GM23338 (cell line): ENCODE data around the gene PPP1R12C. TPM values are rescaled to one million over a fixed set of nuclear protein-coding genes. Genes with fewer than 3 reads are reported as not detected.

Source experiments
- ATAC-seq: fragments of 200-7000 bp; cut with Tn5 transposase; 3 replicates; pipeline ENCODE4 v1.9.1; 2020
- DNase-seq: peaks from one replicate; pipeline ENCODE4 v3.0.0-alpha.2; 2015; ENCODE audit warnings: low spot score
- H2AFZ ChIP-seq: fragments of 200-600 bp; sonication (generic); 2 replicates; pipeline ENCODE4 v1.8.0; 2016; ENCODE audit warnings: antibody characterized with exemption, mild to moderate bottlenecking, moderate library complexity
- H3F3A ChIP-seq: fragments of 200-600 bp; sonication (generic); replicated peaks from 2 replicates; pipeline ENCODE4 v1.8.0; 2017; ENCODE audit warnings: antibody characterized with exemption, mixed run types, low read depth
- H3K27ac ChIP-seq: fragments of 200-600 bp; sonication (generic); 2 replicates; pipeline ENCODE4 v1.6.1; 2016; ENCODE audit warnings: low read depth
- H3K27me3 ChIP-seq: fragments of 200-600 bp; sonication (generic); 2 replicates; pipeline ENCODE4 v1.8.0; 2016; ENCODE audit warnings: mild to moderate bottlenecking, mixed run types, moderate library complexity; ENCODE audit not compliant: insufficient read depth
- H3K36me3 ChIP-seq: fragments of 200-600 bp; sonication (generic); 2 replicates; pipeline ENCODE4 v1.8.0; 2016; ENCODE audit warnings: mild to moderate bottlenecking; ENCODE audit not compliant: insufficient read depth
- H3K4me1 ChIP-seq: fragments of 200-600 bp; sonication (generic); 2 replicates; pipeline ENCODE4 v1.8.0; 2016; ENCODE audit warnings: mild to moderate bottlenecking, moderate library complexity; ENCODE audit not compliant: insufficient read depth
- H3K4me2 ChIP-seq: fragments of 200-600 bp; sonication (generic); 2 replicates; pipeline ENCODE4 v1.7.1; 2017; ENCODE audit warnings: mixed run types
- H3K4me3 ChIP-seq: fragments of 200-600 bp; sonication (generic); 2 replicates; pipeline ENCODE4 v1.6.1; 2016; ENCODE audit warnings: mixed run types
- H3K79me2 ChIP-seq: fragments of 200-600 bp; sonication (generic); replicated peaks from 2 replicates; pipeline ENCODE4 v1.8.0; 2017; ENCODE audit warnings: mild to moderate bottlenecking; ENCODE audit not compliant: insufficient read depth
- H3K9me2 ChIP-seq: fragments of 200-600 bp; sonication (generic); 2 replicates; pipeline ENCODE4 v1.8.0; 2017; ENCODE audit not compliant: insufficient read depth
- H4K20me1 ChIP-seq: fragments of 200-600 bp; sonication (generic); replicated peaks from 2 replicates; pipeline ENCODE4 v1.8.0; 2017; ENCODE audit warnings: mild to moderate bottlenecking; ENCODE audit not compliant: insufficient read depth
- H3K27ac Mint-ChIP-seq: 2 replicates; pipeline ENCODE4 v1.8.0; 2020; ENCODE audit warnings: inconsistent platforms, mild to moderate bottlenecking, moderate library complexity, mixed read lengths
- H3K27me3 Mint-ChIP-seq: 3 replicates; pipeline ENCODE4 v1.8.0; 2022; ENCODE audit warnings: low read depth, mild to moderate bottlenecking, moderate library complexity, mixed read lengths, inconsistent platforms; ENCODE audit not compliant: insufficient read depth, poor library complexity
- H3K36me3 Mint-ChIP-seq: 3 replicates; pipeline ENCODE4 v1.8.0; 2021; ENCODE audit warnings: low read depth, mild to moderate bottlenecking, inconsistent platforms, moderate library complexity, mixed read lengths
- H3K4me1 Mint-ChIP-seq: 3 replicates; pipeline ENCODE4 v1.8.0; 2020; ENCODE audit warnings: mild to moderate bottlenecking, inconsistent platforms, mixed read lengths
- H3K4me3 Mint-ChIP-seq: 3 replicates; pipeline ENCODE4 v1.8.0; 2021; ENCODE audit warnings: moderate library complexity, mild to moderate bottlenecking, inconsistent platforms, mixed read lengths
- H3K9me3 Mint-ChIP-seq: 3 replicates; pipeline ENCODE4 v1.8.0; 2020; ENCODE audit warnings: moderate library complexity, mild to moderate bottlenecking, inconsistent platforms, mixed read lengths
- CREB1 ChIP-seq: fragments of 250-450 bp; sonication (Bioruptor Pico); IDR thresholded peaks from 2 replicates; pipeline ENCODE4 v1.5.0; 2020; ENCODE audit warnings: low read depth, mild to moderate bottlenecking, moderate library complexity
- CTCF ChIP-seq, 2 experiments: fragments of 200-600 bp in 1 of 2; sonication (generic) in 1 of 2; conservative IDR thresholded peaks; 2 replicates each; pipeline versions ENCODE4 v1.5.1 to v1.6.1; 2016 to 2017; ENCODE audit warnings: antibody characterized with exemption in 2 of 2, low read depth in 2 of 2, mild to moderate bottlenecking in 2 of 2, moderate library complexity in 1 of 2
- ETS1 ChIP-seq: IDR thresholded peaks from 2 replicates; pipeline ENCODE4 v1.6.1; 2016; ENCODE audit warnings: antibody characterized with exemption
- JUNB ChIP-seq: IDR thresholded peaks from one replicate; pipeline ENCODE4 v1.6.1; 2016; ENCODE audit warnings: antibody characterized with exemption; ENCODE audit not compliant: unreplicated experiment
- NANOG ChIP-seq: IDR thresholded peaks from 2 replicates; pipeline ENCODE4 v1.6.1; 2016; ENCODE audit warnings: antibody characterized with exemption, borderline replicate concordance
- POLR2AphosphoS5 ChIP-seq: IDR thresholded peaks from 2 replicates; pipeline ENCODE4 v1.6.1; 2016; ENCODE audit warnings: antibody characterized with exemption, low read depth
- REST ChIP-seq: IDR thresholded peaks from one replicate; pipeline ENCODE4 v1.6.1; 2018; ENCODE audit warnings: antibody characterized with exemption; ENCODE audit not compliant: unreplicated experiment
- STAT1 ChIP-seq: IDR thresholded peaks from one replicate; pipeline ENCODE4 v1.6.1; 2016; ENCODE audit warnings: antibody characterized with exemption; ENCODE audit not compliant: unreplicated experiment
- ZNF331 ChIP-seq: fragments of 250-450 bp; sonication (Bioruptor Pico); IDR thresholded peaks from 2 replicates; pipeline ENCODE4 v1.5.0; 2020; ENCODE audit warnings: low read depth, mild to moderate bottlenecking, moderate library complexity
- ZNF462 ChIP-seq: fragments of 250-450 bp; sonication (Bioruptor Pico); IDR thresholded peaks from 2 replicates; pipeline ENCODE4 v1.5.0; 2020; ENCODE audit warnings: mild to moderate bottlenecking, moderate library complexity
- polyA plus RNA-seq: library from polyadenylated mRNA; unstranded; fragments of >200 nt; fragmentation: Nextera tagmentation; extraction: Ambion mirVana; gene quantifications from 2 replicates; pipeline ENCODE4 v1.2.1, GENCODE V29; 2016
- total RNA-seq: library from RNA; depleted of rRNA; stranded (reverse); fragments of >200 nt; shearing (Covaris generic); gene quantifications from 2 replicates; pipeline ENCODE4 v1.2.3, GENCODE V29; 2014

The PPP1R12C gene
- total and polyA plus RNA-seq, 2 experiments from 2014 or later, result 33.2 to 83.9 TPM

- peaks cover 3% of the 10 kb centered on the region; the same call in 1 of the 3 replicates for H3K9me3 Mint-ChIP-seq
These were observed 30.3 kb upstream of the PPP1R12C start for GRCh38 chr19:55147545-55148251.

More at GRCh38 chr19:55147545-55148251, 30.3 kb upstream of the PPP1R12C start:
- Histone ChIP-seq H3K4me3 (peak overlapping the region; percentile 56; the same call in 1 of the 2 replicates), H3K27me3 (peaks cover 9% of the 10 kb centered on the region; the same call in 1 of the 2 replicates), H3K36me3 (no peaks in the 10 kb centered on the region; the same call in 1 of the 2 replicates), H3K4me2 (peak overlapping the region; percentile 84), H3F3A (peaks cover 13% of the 10 kb centered on the region; the same call in 1 of the 2 replicates), H2AFZ (no peak overlapping the region), H3K4me1 (peaks cover 25% of the 10 kb centered on the region), H3K9me2 (no peaks in the 10 kb centered on the region), H3K27ac (no peak overlapping the region), H4K20me1 (no peaks in the 10 kb centered on the region; the same call in 1 of the 2 replicates), H3K79me2 (no peaks in the 10 kb centered on the region)
- peak; percentile 16 for ATAC-seq
- TF ChIP-seq POLR2AphosphoS5 (no peak), JUNB (no peak), CTCF (conservative IDR thresholded peaks at IDR 0.05; ENCODE audit: low read depth in 2 of 2) (no peak), REST (no peak), NANOG (no peak), ZNF331 (no peak), CREB1 (no peak), ETS1 (no peak), STAT1 (no peak), ZNF462 (CRISPR knock-in tag) (no peak)
- DNase-seq, result peak; percentile 65
- Mint-ChIP-seq H3K4me3 (peak overlapping the region; percentile 65; the same call in 2 of the 3 replicates), H3K27me3 (peaks cover 19% of the 10 kb centered on the region), H3K36me3 (peaks cover 24% of the 10 kb centered on the region), H3K4me1 (peaks cover 34% of the 10 kb centered on the region), H3K27ac (no peak overlapping the region)
